Measurements from ENCODE around the gene TMEM175. TPM values are rescaled to one million over a fixed set of nuclear protein-coding genes. Genes with fewer than 3 reads are reported as not detected.

TMEM175 gene
- total and polyA plus RNA-seq, 2 donors (not counting 1 experiment from before 2014, with no cell fraction given), result 44.4 to 432 TPM

GRCh38 chr4:882646-883045 lies 49.6 kb upstream of the TMEM175 start:
- H3K27ac ChIP-seq (ENCODE audit: low read length in 2 of 2), result no peak overlapping the region
- POLR2A ChIA-PET, result interaction anchor here (0.5 kb wide), 1 partner anchor 42 kb away, joined by 3 read pairs; no protein-coding TSS in a partner anchor

More at GRCh38 chr4:882646-883045, 49.6 kb upstream of the TMEM175 start:
- Histone ChIP-seq H3K9ac (ENCODE audit: low read length) (no peak overlapping the region), H3K79me2 (ENCODE audit: control insufficient read depth, insufficient read depth, low read length) (no peaks in the 10 kb centered on the region), H3K4me1 (ENCODE audit: control insufficient read depth in 2 of 2, insufficient read depth in 2 of 2, low read length in 2 of 2) (no peaks in the 10 kb centered on the region), H3K9me3 (ENCODE audit: control extremely low read depth in 1 of 3, control insufficient read depth in 2 of 3, insufficient read depth in 1 of 3, low read length in 2 of 3) (peaks cover 0 to 9% (median 0%) of the 10 kb centered on the region in 3 donors), H3K36me3 (replicated peaks in 1 of 2; ENCODE audit: control extremely low read depth in 1 of 2, control insufficient read depth in 1 of 2, extremely low read depth in 1 of 2, insufficient read depth in 2 of 2, low read length in 1 of 2) (peaks cover 9 to 67% of the 10 kb centered on the region in 2 experiments), H3K4me2 (replicated peaks; ENCODE audit: low read depth, low read length, poor library complexity, severe bottlenecking) (no peak overlapping the region), H3K4me3 (ENCODE audit: control extremely low read depth in 1 of 5, extremely low read depth in 1 of 5, insufficient read depth in 1 of 5, low read depth in 2 of 5, low read length in 4 of 5) (no peak overlapping the region), H3K27me3 (replicated peaks in 1 of 4; ENCODE audit: control extremely low read depth in 1 of 4, control insufficient read depth in 3 of 4, insufficient read depth in 4 of 4, low read length in 3 of 4) (no peaks in the 10 kb centered on the region), H4K20me1 (ENCODE audit: control insufficient read depth, insufficient read depth, low read length, poor library complexity, severe bottlenecking) (peaks cover 18% of the 10 kb centered on the region), H2AFZ (ENCODE audit: insufficient read depth, low read depth, low read length, poor library complexity, severe bottlenecking) (no peak overlapping the region)
- WGBS (ENCODE audit: insufficient coverage), result 98% methylated on average over 22 of the region's 22 CpGs
- no peak for DNase-seq
- no peaks in the 10 kb centered on the region for H3K4me1 Mint-ChIP-seq
- no peak for ATAC-seq (ENCODE audit: low read depth)
- H3K27me3 Mint-ChIP-seq, result no peaks in the 10 kb centered on the region
- H3K4me3 Mint-ChIP-seq, result no peak overlapping the region
- TF ChIP-seq EZH2 (IDR thresholded peaks at IDR 0.05; ENCODE audit: borderline replicate concordance, insufficient read depth, low read depth, low read length, poor library complexity, severe bottlenecking), result no peak
- TF ChIP-seq CTCF (IDR thresholded peaks at IDR 0.05), result no peak
- CTCF ChIA-PET, result no interaction called here
- intact Hi-C loops (cut with micrococcal nuclease), result no loop called here
- H3K9me3 Mint-ChIP-seq (ENCODE audit: insufficient read depth), result peaks cover 2% of the 10 kb centered on the region
- H3K27ac Mint-ChIP-seq, result no peak overlapping the region
